NCI-H774 (cell line): Measurements from ENCODE around the gene HOXB6.

Experiments used
- DNase-seq: peaks from one replicate; lab custom pipeline; 2025; lab: John Stamatoyannopoulos, UW

Gene HOXB6

GRCh38 chr17:48578616-48579470 is 25.9 kb downstream of the HOXB6 start:
- peak; percentile 82 for DNase-seq

- peak; percentile 92 for DNase-seq
Observed at GRCh38 chr17:48577946-48578615, 26.7 kb downstream of the HOXB6 start, which contains the start of gene HOXB4. TSS of gene HOXB4 (minus strand) at chr17:48578350. CDS start at chr17:48578319, 31 bp downstream.

GRCh38 chr17:48577330-48577945 is 27.3 kb downstream of the HOXB6 start:
- no peak for DNase-seq

GRCh38 chr17:48576479-48577309 is 28.1 kb downstream of the HOXB6 start:
- DNase-seq, result peak; percentile 45

GRCh38 chr17:48575673-48576478 is 28.9 kb downstream of the HOXB6 start:
- DNase-seq, result no peak

- DNase-seq, result peak; percentile 93
Observed at GRCh38 chr17:48575066-48575582, 29.7 kb downstream of the HOXB6 start.

GRCh38 chr17:48574505-48575065 is 30.2 kb downstream of the HOXB6 start:
- no peak for DNase-seq

GRCh38 chr17:48571826-48572417 is 32.9 kb downstream of the HOXB6 start:
- no peak for DNase-seq

GRCh38 chr17:48571024-48571818 is 33.6 kb downstream of the HOXB6 start:
- no peak for DNase-seq

- no peak for DNase-seq
Observed at GRCh38 chr17:48570325-48571023, 34.3 kb downstream of the HOXB6 start.

- DNase-seq, result no peak
Observed at GRCh38 chr17:48569674-48570324, 35.0 kb downstream of the HOXB6 start.

- DNase-seq, result no peak
Observed at GRCh38 chr17:48569240-48569582, 35.6 kb downstream of the HOXB6 start.

GRCh38 chr17:48568499-48569239 is 36.1 kb downstream of the HOXB6 start:
- no peak for DNase-seq

GRCh38 chr17:48567646-48568354 is 37.0 kb downstream of the HOXB6 start:
- no peak for DNase-seq

- no peak for DNase-seq
Observed at GRCh38 chr17:48567209-48567608, 37.6 kb downstream of the HOXB6 start.

GRCh38 chr17:48566717-48567116 is 38.1 kb downstream of the HOXB6 start:
- no peak for DNase-seq
